GM21786 (cell line): ENCODE measurements around the gene DCST2.

ENCODE experiments used
- ATAC-seq: cut with Tn5 transposase; IDR thresholded peaks from one replicate; pipeline ENCODE4 v1.9.1; 2021; ENCODE audit not compliant: unreplicated experiment

Gene DCST2

GRCh38 chr1:155049651-155050559 lies 16.3 kb upstream of the DCST2 start:
- ATAC-seq = no peak

GRCh38 chr1:155048449-155049334 lies 15.1 kb upstream of the DCST2 start:
- no peak for ATAC-seq

GRCh38 chr1:155044812-155045657 lies 11.5 kb upstream of the DCST2 start:
- no peak for ATAC-seq

- ATAC-seq = no peak
Observed at GRCh38 chr1:155044365-155044764, 10.8 kb upstream of the DCST2 start.

GRCh38 chr1:155043793-155044192 lies 10.2 kb upstream of the DCST2 start:
- ATAC-seq = no peak

GRCh38 chr1:155043301-155043702 lies 9.7 kb upstream of the DCST2 start:
- no peak for ATAC-seq

- ATAC-seq = no peak
Observed at GRCh38 chr1:155042789-155043188, 9.2 kb upstream of the DCST2 start.

- no peak for ATAC-seq
Observed at GRCh38 chr1:155040358-155041093, 6.9 kb upstream of the DCST2 start.

- ATAC-seq = no peak
Observed at GRCh38 chr1:155039308-155039669, 5.7 kb upstream of the DCST2 start.

GRCh38 chr1:155038602-155039307 lies 5.2 kb upstream of the DCST2 start:
- no peak for ATAC-seq

GRCh38 chr1:155037851-155038441 lies 4.4 kb upstream of the DCST2 start:
- ATAC-seq = no peak

- no peak for ATAC-seq
Observed at GRCh38 chr1:155037043-155037442, 3.5 kb upstream of the DCST2 start.

GRCh38 chr1:155035936-155036335 lies 2.4 kb upstream of the DCST2 start:
- ATAC-seq = no peak

GRCh38 chr1:155034318-155035208 lies 982 bp upstream of the DCST2 start:
- no peak for ATAC-seq

GRCh38 chr1:155032886-155033285 lies 695 bp downstream of the DCST2 start:
- ATAC-seq = no peak

GRCh38 chr1:155030899-155031298 lies 2.7 kb downstream of the DCST2 start:
- ATAC-seq = no peak

- no peak for ATAC-seq
Observed at GRCh38 chr1:155030243-155030795, 3.3 kb downstream of the DCST2 start.
